ENCODE data around the gene CLDND1. TPM values are rescaled to one million over a fixed set of nuclear protein-coding genes. Genes with fewer than 3 reads are reported as not detected.
"Not testable (repeated sequence)": the region's sequence is repeated elsewhere in the genome, so short reads cannot be mapped to it uniquely, and the experiment has no call there.

The CLDND1 gene
- polyA plus RNA-seq = 39.8 TPM

GRCh38 chr3:98522544-98523281, at the start of gene CLDND1:
CLDND1 (minus strand) TSS chr3:98522902; CDS start chr3:98521424, 1,478 bp downstream.
- no peaks in the 10 kb centered on the region for H3K27me3 Mint-ChIP-seq
- peaks cover 4% of the 10 kb centered on the region for H3K36me3 Mint-ChIP-seq
- H3K4me1 Mint-ChIP-seq = peaks cover 10 to 33% (median 32%) of the 10 kb centered on the region in 3 donors
- H3K4me3 Mint-ChIP-seq = peak within 1 kb of the TSS; percentile 71 to 99 (median 96)
- H3K9me3 Mint-ChIP-seq = no peaks in the 10 kb centered on the region
- H3K27ac Mint-ChIP-seq = peak within 1 kb of the TSS; percentile 79 to 98 (median 96)

- H3K27me3 Mint-ChIP-seq = no peaks in the 10 kb centered on the region
- no peak overlapping the region for H3K4me3 Mint-ChIP-seq
- H3K27ac Mint-ChIP-seq = no peak overlapping the region
- peaks cover 19 to 22% (median 20%) of the 10 kb centered on the region in 3 donors for H3K4me1 Mint-ChIP-seq
- H3K9me3 Mint-ChIP-seq = peaks cover 0 to 2% (median 0%) of the 10 kb centered on the region in 3 donors
- H3K36me3 Mint-ChIP-seq = peaks cover 1% of the 10 kb centered on the region
These were observed 45.7 kb upstream of the CLDND1 start for GRCh38 chr3:98568402-98568801.

- no peaks in the 10 kb centered on the region for H3K27me3 Mint-ChIP-seq
- peaks cover 22 to 23% (median 22%) of the 10 kb centered on the region in 3 donors for H3K4me1 Mint-ChIP-seq
- no peaks in the 10 kb centered on the region for H3K36me3 Mint-ChIP-seq
- no peak overlapping the region for H3K4me3 Mint-ChIP-seq
- H3K9me3 Mint-ChIP-seq = peaks cover 0 to 2% (median 0%) of the 10 kb centered on the region in 3 donors
- no peak overlapping the region for H3K27ac Mint-ChIP-seq
These were observed 45.1 kb upstream of the CLDND1 start for GRCh38 chr3:98567666-98568270.

GRCh38 chr3:98565843-98566242, 43.1 kb upstream of the CLDND1 start:
- H3K4me3 Mint-ChIP-seq = no peak overlapping the region
- H3K9me3 Mint-ChIP-seq = peaks cover 0 to 2% (median 0%) of the 10 kb centered on the region in 3 donors
- H3K27me3 Mint-ChIP-seq = no peaks in the 10 kb centered on the region
- H3K36me3 Mint-ChIP-seq = no peaks in the 10 kb centered on the region
- no peak overlapping the region for H3K27ac Mint-ChIP-seq
- peaks cover 22 to 29% (median 25%) of the 10 kb centered on the region in 3 donors for H3K4me1 Mint-ChIP-seq

GRCh38 chr3:98565237-98565643, 42.5 kb upstream of the CLDND1 start:
- Mint-ChIP-seq H3K27me3 (no peaks in the 10 kb centered on the region), H3K4me1 (peaks cover 22 to 29% (median 25%) of the 10 kb centered on the region in 3 donors), H3K27ac (peak overlapping the region in 1 of 3 donors; percentile 10), H3K4me3 (peak overlapping the region in 1 of 4 donors; percentile 4), H3K9me3 (peaks cover 0 to 2% (median 0%) of the 10 kb centered on the region in 3 donors), H3K36me3 (no peaks in the 10 kb centered on the region)

- H3K4me3 Mint-ChIP-seq = peak overlapping the region in 3 of 4 donors; percentile 2 to 80 (median 76)
- peaks cover 0 to 4% (median 0%) of the 10 kb centered on the region in 3 donors for H3K9me3 Mint-ChIP-seq
- peaks cover 22 to 29% (median 25%) of the 10 kb centered on the region in 3 donors for H3K4me1 Mint-ChIP-seq
- H3K36me3 Mint-ChIP-seq = no peaks in the 10 kb centered on the region
- H3K27me3 Mint-ChIP-seq = no peaks in the 10 kb centered on the region
- H3K27ac Mint-ChIP-seq = peak overlapping the region; percentile 90 to 93 (median 90)
These were observed 41.7 kb upstream of the CLDND1 start for GRCh38 chr3:98564282-98565005.

GRCh38 chr3:98563661-98564281, 41.1 kb upstream of the CLDND1 start:
- Mint-ChIP-seq H3K4me1 (peaks cover 22 to 29% (median 25%) of the 10 kb centered on the region in 3 donors), H3K4me3 (peak overlapping the region; percentile 34 to 75 (median 57)), H3K9me3 (peaks cover 0 to 2% (median 0%) of the 10 kb centered on the region in 3 donors), H3K27ac (peak overlapping the region; percentile 90 to 93 (median 90)), H3K27me3 (no peaks in the 10 kb centered on the region), H3K36me3 (no peaks in the 10 kb centered on the region)

- H3K4me3 Mint-ChIP-seq = peak overlapping the region in 1 of 4 donors; percentile 43
- no peaks in the 10 kb centered on the region for H3K36me3 Mint-ChIP-seq
- H3K27me3 Mint-ChIP-seq = peaks cover 2% of the 10 kb centered on the region
- peak overlapping the region in 1 of 3 donors; percentile 49 for H3K27ac Mint-ChIP-seq
- peaks cover 25 to 38% (median 25%) of the 10 kb centered on the region in 3 donors for H3K4me1 Mint-ChIP-seq
- peaks cover 0 to 2% (median 0%) of the 10 kb centered on the region in 3 donors for H3K9me3 Mint-ChIP-seq
These were observed 39.2 kb upstream of the CLDND1 start for GRCh38 chr3:98561727-98562521.

- H3K4me3 Mint-ChIP-seq = no peak overlapping the region
- peak overlapping the region in 1 of 3 donors; percentile 37 for H3K27ac Mint-ChIP-seq
- H3K36me3 Mint-ChIP-seq = no peaks in the 10 kb centered on the region
- peaks cover 0 to 2% (median under 1%) of the 10 kb centered on the region in 3 donors for H3K9me3 Mint-ChIP-seq
- H3K4me1 Mint-ChIP-seq = peaks cover 33 to 47% (median 36%) of the 10 kb centered on the region in 3 donors
- H3K27me3 Mint-ChIP-seq = peaks cover 2% of the 10 kb centered on the region
These were observed 38.2 kb upstream of the CLDND1 start for GRCh38 chr3:98560911-98561310.

GRCh38 chr3:98559769-98560168, 37.1 kb upstream of the CLDND1 start:
- not testable (repeated sequence) for H3K27ac Mint-ChIP-seq, H3K9me3 Mint-ChIP-seq, H3K4me3 Mint-ChIP-seq, H3K36me3 Mint-ChIP-seq, H3K27me3 Mint-ChIP-seq
- peaks cover 34 to 43% (median 36%) of the 10 kb centered on the region in 3 donors for H3K4me1 Mint-ChIP-seq

- Mint-ChIP-seq H3K4me3 (no peak overlapping the region), H3K27ac (peak overlapping the region in 1 of 3 donors; percentile 21), H3K4me1 (peaks cover 28 to 35% (median 31%) of the 10 kb centered on the region in 3 donors), H3K36me3 (no peaks in the 10 kb centered on the region), H3K9me3 (peaks cover 0 to 3% (median 2%) of the 10 kb centered on the region in 3 donors), H3K27me3 (peaks cover 7% of the 10 kb centered on the region)
These were observed 35.6 kb upstream of the CLDND1 start for GRCh38 chr3:98558100-98558827.

GRCh38 chr3:98557324-98558010, 34.8 kb upstream of the CLDND1 start:
- Mint-ChIP-seq H3K4me3 (no peak overlapping the region), H3K27me3 (peaks cover 7% of the 10 kb centered on the region), H3K9me3 (peaks cover 0 to 3% (median 2%) of the 10 kb centered on the region in 3 donors), H3K27ac (peak overlapping the region in 1 of 3 donors; percentile 20), H3K4me1 (peaks cover 25 to 31% (median 27%) of the 10 kb centered on the region in 3 donors), H3K36me3 (no peaks in the 10 kb centered on the region)
